GM18508 (cell line): ENCODE measurements around the gene DNM3.

Experiments
- ATAC-seq: cut with Tn5 transposase; IDR thresholded peaks from one replicate; pipeline ENCODE4 v1.9.1; 2021; ENCODE audit warnings: moderate number of reproducible peaks; ENCODE audit not compliant: insufficient read depth, unreplicated experiment

The DNM3 gene

GRCh38 chr1:172083191-172083590, 241.9 kb downstream of the DNM3 start:
- no peak for ATAC-seq

- no peak for ATAC-seq
These were observed 243.6 kb downstream of the DNM3 start for GRCh38 chr1:172084876-172085275.

GRCh38 chr1:172085317-172085716, 244.0 kb downstream of the DNM3 start:
- no peak for ATAC-seq

GRCh38 chr1:172086137-172086536, 244.8 kb downstream of the DNM3 start:
- no peak for ATAC-seq

GRCh38 chr1:172088256-172088655, 247.0 kb downstream of the DNM3 start:
- ATAC-seq = no peak

- ATAC-seq = no peak
These were observed 248.6 kb downstream of the DNM3 start for GRCh38 chr1:172089768-172090510.

- ATAC-seq = no peak
These were observed 249.2 kb downstream of the DNM3 start for GRCh38 chr1:172090511-172090817.

GRCh38 chr1:172095846-172096245, 254.5 kb downstream of the DNM3 start:
- no peak for ATAC-seq

GRCh38 chr1:172105230-172105629, 263.9 kb downstream of the DNM3 start:
- ATAC-seq = no peak

GRCh38 chr1:172107316-172107975, 266.1 kb downstream of the DNM3 start:
- no peak for ATAC-seq

GRCh38 chr1:172108161-172108893, 267.0 kb downstream of the DNM3 start:
- ATAC-seq = no peak

GRCh38 chr1:172109359-172109758, 268.1 kb downstream of the DNM3 start:
- no peak for ATAC-seq

GRCh38 chr1:172112576-172112975, 271.3 kb downstream of the DNM3 start:
- ATAC-seq = no peak

- ATAC-seq = no peak
These were observed 276.5 kb downstream of the DNM3 start for GRCh38 chr1:172117800-172118199.

GRCh38 chr1:172118618-172119017, 277.3 kb downstream of the DNM3 start:
- ATAC-seq = no peak

- no peak for ATAC-seq
These were observed 277.9 kb downstream of the DNM3 start for GRCh38 chr1:172119184-172119583.

- ATAC-seq = no peak
These were observed 279.1 kb downstream of the DNM3 start for GRCh38 chr1:172120381-172120780.

GRCh38 chr1:172121081-172121717, 279.9 kb downstream of the DNM3 start:
- ATAC-seq = no peak

GRCh38 chr1:172122381-172122780, 281.1 kb downstream of the DNM3 start:
- ATAC-seq = no peak

GRCh38 chr1:172125250-172125649, 284.0 kb downstream of the DNM3 start:
- no peak for ATAC-seq

GRCh38 chr1:172125812-172126430, 284.6 kb downstream of the DNM3 start:
- ATAC-seq = no peak
